Uterus (tissue), 4 donors: ENCODE measurements around the gene IL1A. TPM values are rescaled to one million over a fixed set of nuclear protein-coding genes. Genes with fewer than 3 reads are reported as not detected.

ENCODE experiments used
- DNase-seq, 2 donors: peaks; one replicate each; pipeline ENCODE4 v3.0.0-alpha.2; 2019 to 2020
- H3K27ac ChIP-seq, 2 donors: fragments of 200-600 bp; sonication (generic); 1 replicate in 1 of 2; 2 replicates in 1 of 2; pipeline ENCODE4 v1.5.1; 2016 to 2018
- H3K27me3 ChIP-seq, 2 donors: fragments of 200-600 bp; sonication (generic); one replicate each; pipeline ENCODE4 v1.5.1; 2018 to 2019; ENCODE audit warnings: control low read depth in 1 of 2
- H3K36me3 ChIP-seq, 2 donors: fragments of 200-600 bp; sonication (generic); one replicate each; pipeline ENCODE4 v1.5.1; 2019; ENCODE audit warnings: control low read depth in 1 of 2
- H3K4me1 ChIP-seq, 2 donors: fragments of 200-600 bp; sonication (generic); one replicate each; pipeline ENCODE4 v1.5.1; 2018 to 2019; ENCODE audit warnings: control low read depth in 1 of 2
- H3K4me3 ChIP-seq, 2 donors: fragments of 200-600 bp; sonication (generic); 1 replicate in 1 of 2; 2 replicates in 1 of 2; pipeline ENCODE4 v1.5.1; 2018 to 2019; ENCODE audit warnings: mild to moderate bottlenecking in 1 of 2
- H3K9me3 ChIP-seq, 2 donors: fragments of 200-600 bp; sonication (generic); one replicate each; pipeline ENCODE4 v1.5.1; 2019; ENCODE audit warnings: control low read depth in 1 of 2
- CTCF ChIP-seq, 4 experiments: fragments of 200-600 bp in 2 of 4; fragments of 450-650 bp in 2 of 4; sonication (generic) in 2 of 4; IDR thresholded peaks; one replicate each; pipeline ENCODE4 v1.5.1; 2016 to 2019; ENCODE audit warnings: antibody characterized with exemption in 4 of 4, mild to moderate bottlenecking in 2 of 4, moderate library complexity in 1 of 4
- POLR2A ChIP-seq, 2 donors: fragments of 450-650 bp; IDR thresholded peaks; one replicate each; pipeline ENCODE4 v1.6.1; 2016; ENCODE audit warnings: antibody characterized with exemption in 2 of 2, mild to moderate bottlenecking in 1 of 2, moderate library complexity in 1 of 2
- intact Hi-C: fragments of 100-400 bp; cut with DNase I; formaldehyde crosslinking; loops from one replicate; pipeline ENCODE4 v1.15.1; 2023; ENCODE audit warnings: low total_unique reads
- total RNA-seq, 4 donors: library from RNA; depleted of rRNA in 3 of 4; stranded (reverse); fragments of >200 nt in 3 of 4; gene quantifications; one replicate each; pipeline versions ENCODE4 v1.1.0 to v1.2.4, GENCODE V29; 2014 to 2023
- donor health status: DM: yes; HTN: yes; CAD: no.

IL1A gene
- total RNA-seq, 4 donors from 2014 or later: 0.41 TPM; not detected in 3

GRCh38 chr2:112772911-112773475 is 11.3 kb downstream of the IL1A start:
- Histone ChIP-seq H3K27me3 (no peaks in the 10 kb centered on the region), H3K36me3 (no peaks in the 10 kb centered on the region), H3K9me3 (no peaks in the 10 kb centered on the region), H3K4me3 (no peak overlapping the region), H3K27ac (no peak overlapping the region), H3K4me1 (no peaks in the 10 kb centered on the region)
- intact Hi-C loops: no loop called here
- DNase-seq: no peak
- TF ChIP-seq POLR2A (IDR thresholded peaks at IDR 0.05): no peak
- no peak for TF ChIP-seq CTCF (IDR thresholded peaks at IDR 0.05)

- H3K27me3 ChIP-seq: no peaks in the 10 kb centered on the region
- H3K27ac ChIP-seq: no peak overlapping the region
- H3K36me3 ChIP-seq: no peaks in the 10 kb centered on the region
- TF ChIP-seq POLR2A (IDR thresholded peaks at IDR 0.05) (no peak), CTCF (IDR thresholded peaks at IDR 0.05) (no peak)
- no peaks in the 10 kb centered on the region for H3K9me3 ChIP-seq
- no peak overlapping the region for H3K4me3 ChIP-seq
- DNase-seq: no peak
- no peaks in the 10 kb centered on the region for H3K4me1 ChIP-seq
- intact Hi-C loops: no loop called here
Observed at GRCh38 chr2:112772322-112772721, 12.0 kb downstream of the IL1A start.

GRCh38 chr2:112768432-112768831 is 15.9 kb downstream of the IL1A start:
- TF ChIP-seq POLR2A (IDR thresholded peaks at IDR 0.05) (no peak), CTCF (IDR thresholded peaks at IDR 0.05) (no peak)
- DNase-seq: no peak
- H3K36me3 ChIP-seq: no peaks in the 10 kb centered on the region
- no peak overlapping the region for H3K27ac ChIP-seq
- H3K4me3 ChIP-seq: no peak overlapping the region
- H3K27me3 ChIP-seq: no peaks in the 10 kb centered on the region
- intact Hi-C loops: no loop called here
- no peaks in the 10 kb centered on the region for H3K9me3 ChIP-seq
- H3K4me1 ChIP-seq: no peaks in the 10 kb centered on the region

GRCh38 chr2:112767693-112768330 is 16.5 kb downstream of the IL1A start:
- no peaks in the 10 kb centered on the region for H3K4me1 ChIP-seq
- no peaks in the 10 kb centered on the region for H3K9me3 ChIP-seq
- intact Hi-C loops: no loop called here
- no peaks in the 10 kb centered on the region for H3K27me3 ChIP-seq
- TF ChIP-seq CTCF (IDR thresholded peaks at IDR 0.05): no peak
- H3K27ac ChIP-seq: peak overlapping the region in 1 of 2 donors; percentile 35
- no peaks in the 10 kb centered on the region for H3K36me3 ChIP-seq
- DNase-seq: no peak
- H3K4me3 ChIP-seq: no peak overlapping the region

GRCh38 chr2:112765251-112765650 is 19.0 kb downstream of the IL1A start:
- Histone ChIP-seq H3K4me3 (peak overlapping the region; percentile 50 to 55), H3K27ac (no peak overlapping the region), H3K9me3 (no peaks in the 10 kb centered on the region)

More at GRCh38 chr2:112765251-112765650, 19.0 kb downstream of the IL1A start:
- H3K27me3 ChIP-seq: no peaks in the 10 kb centered on the region
- TF ChIP-seq CTCF (IDR thresholded peaks at IDR 0.05): no peak
- TF ChIP-seq POLR2A (IDR thresholded peaks at IDR 0.05): no peak
- H3K36me3 ChIP-seq: no peaks in the 10 kb centered on the region
- H3K4me1 ChIP-seq: no peaks in the 10 kb centered on the region
- DNase-seq: no peak
- intact Hi-C loops: no loop called here
